Measurements from ENCODE around the gene CDK6.

- TF ChIP-seq POLR2A (IDR thresholded peaks at IDR 0.05) (no peak), CTCF (IDR thresholded peaks at IDR 0.05) (no peak), EP300 (IDR thresholded peaks at IDR 0.05; ENCODE audit: low read depth) (no peak)
Observed at GRCh38 chr7:92615861-92616260, 220.5 kb downstream of the CDK6 start.

Data from transverse colon (tissue), 3 donors.